NCI-H1436 treated with DMSO at 0.1 percent for 48 hours (cell line): ENCODE results near the gene KATNAL1.
"Not testable (repeated sequence)": the region's sequence is repeated elsewhere in the genome, so short reads cannot be mapped to it uniquely, and the experiment has no call there.

Experiments used
- DNase-seq: peaks from one replicate; lab custom pipeline; 2025; lab: John Stamatoyannopoulos, UW

The KATNAL1 gene

GRCh38 chr13:30211745-30212144 lies 95.6 kb downstream of the KATNAL1 start:
- DNase-seq: no peak

DNA sequence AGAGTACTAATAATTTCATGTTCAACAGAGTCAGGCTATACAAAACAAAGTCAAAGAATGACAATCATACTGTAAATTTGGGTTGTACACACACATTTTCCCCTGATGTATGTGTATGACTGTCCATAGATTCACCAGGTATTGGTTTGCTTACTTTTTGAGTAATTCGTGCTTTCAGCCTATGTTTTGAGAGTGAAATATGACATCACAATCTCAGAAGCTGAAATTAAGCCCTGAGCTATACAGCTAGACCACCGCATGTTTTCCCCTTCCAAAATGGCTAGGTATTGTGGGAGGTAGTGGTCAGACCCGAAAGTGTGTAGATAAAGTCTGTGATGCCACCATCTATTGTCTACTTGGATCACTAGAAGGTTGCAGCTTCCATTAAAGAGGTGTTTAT lies 102.8 kb downstream of the KATNAL1 start:
- DNase-seq: no peak

- DNase-seq: no peak
Observed at GRCh38 chr13:30196025-30196424, 111.3 kb downstream of the KATNAL1 start.

DNA sequence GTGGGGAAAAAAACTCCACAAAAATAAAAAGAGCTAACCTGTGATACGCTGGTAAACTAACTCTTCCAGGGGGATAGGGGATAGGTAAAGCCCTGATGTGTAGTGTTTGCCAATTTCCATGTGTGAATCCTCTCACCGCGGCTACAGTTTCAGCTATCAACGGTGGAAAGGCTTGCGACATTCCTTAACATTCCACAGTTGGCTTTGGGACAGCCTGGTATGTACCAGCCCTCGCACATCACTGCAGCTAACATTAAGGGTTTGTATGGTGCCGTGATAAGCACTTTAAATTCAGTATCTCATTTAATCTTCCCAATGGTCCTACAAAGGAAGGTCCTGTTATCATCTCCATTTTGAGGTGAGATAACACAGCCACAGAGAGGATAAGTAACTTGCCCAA lies 112.4 kb downstream of the KATNAL1 start:
- DNase-seq: no peak

GRCh38 chr13:30193279-30194234 lies 113.8 kb downstream of the KATNAL1 start:
- no peak for DNase-seq

GRCh38 chr13:30192320-30193093 lies 114.8 kb downstream of the KATNAL1 start:
- DNase-seq: no peak

- no peak for DNase-seq
Observed at GRCh38 chr13:30191491-30192100, 115.8 kb downstream of the KATNAL1 start.

GRCh38 chr13:30186634-30187415 lies 120.5 kb downstream of the KATNAL1 start:
- DNase-seq: peak; percentile 45

GRCh38 chr13:30181888-30182651 lies 125.3 kb downstream of the KATNAL1 start:
- DNase-seq: no peak

DNA sequence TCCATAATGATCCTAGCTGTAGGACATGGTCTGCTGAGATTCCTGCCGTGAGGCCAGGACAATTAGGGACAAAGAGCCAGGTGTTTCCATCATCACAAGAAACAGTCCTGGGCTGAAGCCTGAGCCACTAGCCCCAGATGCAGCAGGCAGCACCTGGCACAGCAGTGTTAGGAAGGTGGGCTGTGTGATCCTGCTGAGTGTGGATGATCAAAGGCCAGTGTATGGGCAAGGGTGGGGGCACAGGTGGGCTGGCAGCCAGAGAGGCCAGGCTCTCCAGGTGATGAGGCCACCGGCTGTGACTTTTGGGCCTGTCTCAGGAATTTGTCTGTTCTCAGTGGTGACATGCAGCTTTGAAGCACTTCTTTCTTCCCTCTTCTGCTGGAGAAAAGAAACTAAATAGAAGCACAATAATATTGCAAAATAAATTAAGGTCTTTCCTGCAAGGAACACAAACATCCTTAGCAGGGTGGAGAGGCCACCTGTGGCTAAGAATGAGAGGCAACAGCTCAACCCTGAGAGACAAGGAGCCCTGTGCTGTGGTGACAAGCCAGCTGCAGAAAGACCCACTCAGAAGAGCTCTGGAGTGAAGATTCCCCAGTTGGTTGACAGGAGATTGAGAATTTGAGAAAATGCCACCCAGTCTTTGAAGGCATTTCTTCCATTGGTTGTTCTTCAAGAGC lies 127.6 kb downstream of the KATNAL1 start:
- no peak for DNase-seq

GRCh38 chr13:30178976-30179375 lies 128.4 kb downstream of the KATNAL1 start:
- no peak for DNase-seq

- DNase-seq: no peak
Observed at GRCh38 chr13:30175166-30175565, 132.2 kb downstream of the KATNAL1 start.

DNA sequence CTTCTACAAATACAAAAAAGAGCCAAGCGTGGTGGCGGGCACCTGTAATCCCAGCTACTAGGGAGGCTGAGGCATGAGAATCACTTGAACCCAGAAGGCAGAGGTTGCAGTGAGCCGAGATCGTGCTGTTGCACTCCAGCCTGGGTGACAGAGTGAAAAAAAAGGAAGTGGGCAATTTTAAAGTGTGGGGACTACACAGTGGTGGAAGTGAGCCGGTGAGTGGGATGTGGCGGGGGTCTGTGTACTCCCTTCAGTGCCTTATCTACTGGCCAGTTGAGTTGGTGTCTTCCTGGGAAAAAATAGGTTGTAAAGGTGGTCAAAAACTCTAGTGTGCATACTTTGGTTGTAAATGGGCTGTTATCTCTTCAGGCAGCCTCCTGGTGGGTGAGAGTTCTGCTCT lies 133.1 kb downstream of the KATNAL1 start:
- DNase-seq: not testable (repeated sequence)

- no peak for DNase-seq
Observed at GRCh38 chr13:30173303-30173610, 134.1 kb downstream of the KATNAL1 start.

- DNase-seq: no peak
Observed at GRCh38 chr13:30172593-30173302, 134.6 kb downstream of the KATNAL1 start.

GRCh38 chr13:30170569-30170968 lies 136.8 kb downstream of the KATNAL1 start:
- DNase-seq: no peak

DNA sequence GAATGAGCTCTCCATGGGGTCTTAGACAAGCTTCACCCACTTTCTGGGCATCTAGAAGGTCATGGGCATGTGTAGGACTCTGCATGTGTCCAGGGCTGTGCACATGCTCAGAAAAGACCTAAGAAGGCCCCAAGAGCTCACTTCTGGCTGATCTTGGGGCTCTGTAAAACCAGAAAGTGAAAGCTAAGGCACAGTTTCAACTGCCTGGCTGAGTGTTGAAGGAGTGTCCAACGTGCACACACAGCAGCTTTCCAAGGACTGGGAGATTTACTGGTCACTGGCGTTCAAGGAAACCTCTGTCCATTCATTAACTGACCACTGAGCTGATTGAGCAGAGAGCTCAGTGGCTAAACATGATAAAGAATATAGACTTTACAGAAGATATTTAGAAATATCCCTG lies 137.9 kb downstream of the KATNAL1 start:
- no peak for DNase-seq

- no peak for DNase-seq
Observed at GRCh38 chr13:30165796-30166195, 141.6 kb downstream of the KATNAL1 start.

DNA sequence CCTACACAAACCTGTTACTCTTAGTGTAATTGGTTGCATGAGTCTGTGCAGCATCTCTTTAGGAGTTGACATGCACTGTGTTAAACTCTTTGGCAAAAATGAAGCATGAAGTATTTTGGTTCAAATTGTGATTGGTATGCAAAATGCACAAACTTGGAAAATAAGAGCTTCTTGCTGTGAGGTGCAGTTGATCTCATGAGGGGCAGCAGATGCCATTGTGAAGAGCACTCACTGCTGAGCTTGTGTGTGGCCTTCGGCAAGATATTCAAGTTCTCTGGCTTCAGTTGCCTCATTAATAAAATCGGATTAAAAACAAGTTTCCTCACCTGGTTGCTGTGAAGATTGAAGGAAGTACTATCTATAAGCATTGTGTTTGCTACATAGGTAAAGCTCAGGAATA lies 142.3 kb downstream of the KATNAL1 start:
- DNase-seq: no peak

- no peak for DNase-seq
Observed at GRCh38 chr13:30164146-30164545, 143.2 kb downstream of the KATNAL1 start.
